Measurements from ENCODE around the gene RSAD2.
"Not testable (repeated sequence)": the region's sequence is repeated elsewhere in the genome, so short reads cannot be mapped to it uniquely, and the experiment has no call there.

The RSAD2 gene

DNA sequence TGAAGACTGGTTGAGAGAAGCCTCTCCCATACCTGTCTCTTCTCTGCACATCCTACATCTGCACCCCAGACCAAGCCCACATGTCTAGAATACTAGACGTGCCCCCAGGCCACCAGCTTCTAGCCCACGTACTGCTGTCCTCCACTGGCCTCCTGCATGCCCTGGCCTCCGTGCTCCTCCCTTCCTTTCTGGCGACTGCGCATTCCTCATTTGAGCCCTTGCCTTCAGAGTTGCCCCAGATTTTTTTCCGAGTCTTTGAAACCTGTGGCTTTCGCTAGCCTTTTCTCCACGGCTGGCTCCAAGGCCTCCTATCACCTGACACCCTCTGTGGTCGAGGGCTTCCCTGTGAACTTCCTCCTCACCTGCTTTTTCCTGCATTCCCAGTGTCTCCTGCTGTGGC, 50.9 kb downstream of the RSAD2 start:
- no peak for DNase-seq

GRCh38 chr2:6929196-6929819, 51.7 kb downstream of the RSAD2 start:
- DNase-seq, result no peak

DNA sequence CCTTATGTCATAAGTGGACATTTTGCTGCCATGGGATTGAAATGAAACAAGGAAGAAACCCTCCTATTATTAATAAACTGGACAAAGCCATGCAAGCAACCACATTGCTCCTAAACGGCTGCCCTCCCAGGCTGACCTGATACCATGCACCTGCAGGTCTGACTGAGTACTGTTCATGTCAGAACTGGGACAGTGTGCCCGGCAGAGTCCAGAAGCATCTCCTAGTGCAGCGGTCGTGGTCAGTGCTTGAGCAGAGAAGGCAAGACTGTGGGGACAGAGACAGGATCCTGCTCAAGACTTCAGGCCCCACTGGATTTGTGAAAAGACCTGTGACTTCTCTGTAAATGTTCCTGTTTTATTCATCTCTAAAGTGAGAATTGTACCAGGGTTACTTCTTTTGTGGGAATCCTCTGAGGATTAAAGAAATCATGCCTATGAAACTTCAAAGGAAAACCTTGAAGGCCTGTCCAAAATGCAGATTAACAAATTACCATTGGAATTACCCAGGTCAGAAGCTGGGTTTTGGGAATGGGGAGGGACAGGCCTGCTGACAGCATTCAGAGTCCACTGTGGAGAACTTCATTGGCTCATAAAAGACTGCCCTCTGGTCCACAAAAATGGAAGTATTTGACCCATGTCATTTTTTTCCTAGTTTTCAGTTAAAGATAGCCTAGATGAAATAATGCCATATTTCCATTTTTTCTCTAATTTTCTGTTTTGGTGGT, 53.5 kb downstream of the RSAD2 start:
- no peak for DNase-seq

DNA sequence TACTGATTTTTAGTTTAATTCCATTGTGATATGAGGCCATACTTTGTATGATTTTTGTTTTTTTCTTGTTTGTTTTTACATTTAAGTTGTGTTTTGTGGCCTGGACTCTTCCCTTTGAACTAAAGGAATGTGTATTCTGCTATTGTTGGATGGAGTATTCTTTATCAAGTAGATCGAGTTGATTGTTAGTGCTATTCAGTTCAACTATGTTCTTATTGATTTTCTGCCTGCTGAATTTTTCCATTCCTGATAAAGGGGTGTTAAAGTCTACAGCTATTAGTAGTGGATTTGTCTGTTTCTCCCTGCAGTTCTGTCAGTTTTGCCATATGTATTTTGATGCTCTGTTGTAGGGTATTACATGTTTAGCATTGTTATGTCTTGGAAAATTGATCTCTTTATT, 54.2 kb downstream of the RSAD2 start:
- no peak for DNase-seq

GRCh38 chr2:6932206-6932605, 54.6 kb downstream of the RSAD2 start:
- DNase-seq, result no peak

DNA sequence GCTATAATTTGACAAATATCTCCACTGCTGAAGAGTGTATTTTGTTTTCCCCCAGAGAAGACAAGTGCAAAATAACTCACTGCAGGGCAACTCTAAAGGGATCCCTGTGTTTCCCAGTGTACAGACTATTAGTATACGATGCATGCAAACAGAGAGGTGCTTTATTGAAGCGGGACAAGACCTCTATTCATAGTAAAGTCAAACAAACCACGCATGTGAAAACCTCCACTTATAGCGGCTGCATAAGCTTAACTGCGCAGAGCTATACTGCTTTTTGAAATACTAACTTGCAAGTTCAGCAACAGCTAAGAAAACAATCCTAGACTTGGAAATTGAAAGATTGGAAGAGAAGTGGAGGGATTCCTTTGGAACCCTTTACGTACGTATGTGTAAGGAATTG, 55.3 kb downstream of the RSAD2 start:
- DNase-seq, result no peak

DNA sequence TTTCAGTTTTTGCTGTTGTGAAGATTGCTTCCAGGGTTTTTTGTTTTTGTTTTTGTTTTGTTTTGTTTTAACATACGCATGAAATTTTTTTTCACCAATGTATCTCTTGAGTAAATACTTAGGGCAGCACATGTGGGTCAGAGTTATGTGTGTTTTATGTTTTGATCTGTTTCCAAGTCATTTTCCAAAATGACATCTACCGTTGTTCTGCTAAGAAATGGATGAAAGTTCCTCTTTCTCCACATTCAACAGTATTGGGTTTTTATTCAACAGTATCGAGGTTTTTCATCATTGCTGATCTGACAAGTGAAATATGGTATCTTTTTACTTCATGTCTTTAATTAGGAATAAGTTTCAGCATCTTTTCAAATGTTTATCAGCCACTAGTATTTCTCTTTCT, 56.3 kb downstream of the RSAD2 start:
- DNase-seq, result no peak

GRCh38 chr2:6934345-6934744, 56.8 kb downstream of the RSAD2 start:
- no peak for DNase-seq

- DNase-seq, result no peak
Observed at GRCh38 chr2:6934758-6935651, 57.4 kb downstream of the RSAD2 start.

- not testable (repeated sequence) for DNase-seq
Observed at GRCh38 chr2:6935652-6936020, 58.1 kb downstream of the RSAD2 start.

DNA sequence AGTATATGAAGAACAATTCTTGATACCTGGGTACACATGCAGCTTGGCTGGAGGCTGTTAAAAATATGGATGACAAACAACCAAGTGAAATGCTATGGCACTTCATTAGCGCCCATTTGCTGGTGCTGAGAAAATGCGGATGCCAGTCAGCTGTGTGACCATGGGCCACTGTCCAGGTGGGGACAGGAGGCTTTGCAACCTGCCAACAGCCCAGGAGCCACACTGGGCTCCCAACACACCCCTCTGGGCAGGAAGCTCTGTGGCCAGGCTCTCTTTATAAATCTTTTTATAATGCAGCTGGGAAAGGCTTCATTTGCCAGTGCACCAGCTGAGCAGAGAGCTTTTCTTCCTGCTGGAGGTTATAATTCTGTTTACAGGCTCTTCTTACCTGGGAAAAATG, 59.6 kb downstream of the RSAD2 start:
- DNase-seq, result no peak

DNA sequence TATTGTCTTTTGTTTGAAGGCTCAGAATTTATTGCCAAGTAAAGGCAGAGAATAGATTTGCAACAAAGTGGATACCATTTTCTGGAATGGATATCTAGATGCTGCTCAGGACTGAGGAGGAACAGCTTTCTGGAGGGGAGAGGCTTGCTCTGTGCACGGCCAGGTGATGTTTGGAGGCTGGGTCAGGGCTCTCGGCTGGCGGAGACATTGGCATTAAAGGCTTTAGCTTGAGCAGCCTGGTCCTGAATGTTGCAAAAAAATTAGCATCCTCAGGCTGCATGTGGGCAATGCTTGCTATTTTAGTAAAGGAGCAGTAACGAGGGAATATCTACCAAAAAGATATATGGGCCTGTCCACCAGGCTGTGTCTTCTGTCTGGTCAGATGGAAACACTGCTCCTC, 60.0 kb downstream of the RSAD2 start:
- no peak for DNase-seq

DNA sequence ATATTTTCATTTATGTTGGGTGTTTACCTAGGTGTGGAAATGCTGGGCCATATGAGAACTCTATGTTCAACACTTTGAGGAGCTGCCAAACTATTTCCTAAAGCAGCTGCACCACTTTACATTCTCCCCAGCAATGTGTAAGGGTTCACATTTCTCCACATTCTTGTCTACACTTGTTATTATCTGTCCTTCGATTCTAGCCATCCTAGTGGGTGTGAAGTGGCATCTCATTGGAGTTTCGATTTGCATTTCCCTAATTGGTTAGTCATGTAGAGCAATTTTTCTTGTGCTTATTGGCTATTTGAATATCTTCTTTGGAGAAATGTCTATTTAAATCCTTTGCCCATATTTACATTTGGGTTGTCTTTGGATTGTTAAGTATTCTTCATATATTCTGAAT, 61.5 kb downstream of the RSAD2 start:
- DNase-seq, result no peak

DNA sequence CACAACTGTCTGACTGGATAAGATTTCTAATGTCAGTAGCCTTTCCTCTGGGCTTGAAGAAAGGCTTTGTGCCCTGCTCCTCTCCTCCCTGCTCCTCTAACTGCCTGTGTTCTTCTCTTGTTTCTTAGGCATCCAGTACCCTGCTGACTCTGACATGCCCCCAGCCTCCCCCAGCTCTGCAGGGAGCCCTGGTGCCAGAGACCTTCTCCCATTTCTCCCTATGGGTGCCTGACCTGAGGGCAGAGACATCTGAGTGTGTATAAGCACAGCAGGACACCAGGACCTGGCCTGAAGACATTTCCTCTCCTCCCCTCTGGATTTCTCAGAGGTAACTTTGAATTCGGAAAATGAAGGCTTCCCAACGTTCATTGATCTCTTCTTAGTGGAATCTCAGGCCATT, 63.2 kb downstream of the RSAD2 start:
- no peak for DNase-seq

DNA sequence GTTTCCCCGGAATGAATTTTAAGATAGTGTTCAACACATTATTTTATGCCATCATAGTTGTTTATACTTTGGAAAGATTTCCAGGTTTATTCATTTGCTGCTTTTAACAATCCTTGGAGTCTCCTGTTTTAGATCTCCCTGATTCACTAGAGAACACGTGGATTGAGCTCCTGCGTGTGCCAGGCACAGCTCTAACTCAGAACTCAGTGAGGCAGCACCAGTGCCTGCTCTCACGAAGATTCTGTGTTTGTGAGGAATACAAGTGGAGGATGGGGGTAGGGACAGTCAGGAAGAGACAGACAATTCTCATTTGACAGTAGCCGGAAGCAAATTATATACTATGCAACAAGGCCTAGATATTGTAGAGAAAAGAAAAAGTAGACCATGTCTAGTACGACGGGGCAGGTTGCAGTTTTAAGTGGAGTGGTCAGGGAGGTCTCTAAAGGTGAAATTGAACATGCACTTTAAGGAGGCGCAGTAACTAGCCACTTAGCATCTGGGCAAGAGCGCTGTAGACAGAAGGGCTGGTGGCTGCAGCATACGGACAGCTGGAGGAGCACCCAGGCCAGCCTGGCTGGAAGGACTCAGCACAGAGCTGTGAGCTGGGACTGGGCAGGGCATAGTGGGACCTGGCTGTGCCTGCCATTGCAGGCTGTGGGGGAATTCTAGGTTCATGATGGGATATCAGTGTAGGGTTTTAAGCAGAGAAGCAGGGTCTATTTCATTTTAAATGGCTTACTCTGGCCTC, 63.9 kb downstream of the RSAD2 start:
- no peak for DNase-seq

DNA sequence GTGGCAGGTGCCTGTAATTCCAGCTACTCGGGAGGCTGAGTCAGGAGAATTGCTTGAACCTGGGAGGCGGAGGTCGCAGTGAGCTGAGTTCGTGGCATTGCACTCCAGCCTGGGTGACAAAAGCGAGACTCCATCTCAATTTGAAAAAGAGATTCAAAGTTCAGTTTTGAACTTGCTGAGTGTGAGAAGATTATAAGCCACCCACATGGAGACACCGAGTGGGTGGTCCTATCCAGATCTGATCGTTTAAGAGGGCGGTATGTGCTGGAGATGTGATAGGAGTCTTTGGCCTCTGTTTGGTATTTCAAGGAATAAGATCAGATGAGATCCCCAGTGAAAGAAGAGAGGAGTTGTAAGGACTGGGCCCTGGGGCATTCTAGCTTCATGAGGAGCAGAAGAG, 65.3 kb downstream of the RSAD2 start:
- no peak for DNase-seq

DNA sequence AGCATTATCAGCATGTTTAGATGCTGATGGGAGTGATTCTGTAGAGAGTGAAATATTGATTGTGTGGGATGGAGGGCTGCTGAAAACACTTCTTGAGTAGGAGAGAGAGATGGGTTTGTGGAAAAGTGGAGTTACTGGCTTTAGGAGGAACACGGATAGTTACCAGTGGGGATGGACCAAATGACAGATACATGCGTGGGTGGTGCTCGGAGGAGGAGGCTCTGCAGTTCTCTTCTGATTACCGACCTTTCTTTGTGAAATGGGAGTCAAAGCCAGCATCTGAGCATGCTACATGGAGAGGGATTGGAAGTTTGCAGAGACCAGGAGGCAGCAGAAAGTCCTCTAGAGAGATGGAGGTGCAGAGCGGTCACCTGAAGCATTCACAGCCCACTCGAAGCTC, 65.9 kb downstream of the RSAD2 start:
- DNase-seq, result no peak

DNA sequence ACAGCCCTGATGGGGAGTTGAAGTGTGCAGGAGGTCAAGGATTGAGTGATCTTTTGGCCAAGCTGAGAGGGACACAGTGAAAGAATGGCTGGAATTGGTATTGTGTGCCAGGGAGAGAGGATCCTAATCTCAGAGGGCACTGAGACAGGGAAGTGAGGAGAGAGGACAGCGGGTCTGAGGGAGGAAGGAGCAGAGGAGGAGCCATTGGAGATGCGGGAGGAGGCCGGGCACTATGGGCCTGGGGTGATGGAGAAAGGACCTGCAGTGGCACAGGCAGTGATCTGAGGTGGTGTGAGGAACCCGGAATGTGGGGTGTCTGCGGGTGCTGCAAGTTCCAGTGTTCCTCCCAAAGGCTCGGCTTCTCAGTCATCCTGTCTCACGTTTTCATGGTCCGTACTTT, 66.4 kb downstream of the RSAD2 start:
- DNase-seq, result no peak

DNA sequence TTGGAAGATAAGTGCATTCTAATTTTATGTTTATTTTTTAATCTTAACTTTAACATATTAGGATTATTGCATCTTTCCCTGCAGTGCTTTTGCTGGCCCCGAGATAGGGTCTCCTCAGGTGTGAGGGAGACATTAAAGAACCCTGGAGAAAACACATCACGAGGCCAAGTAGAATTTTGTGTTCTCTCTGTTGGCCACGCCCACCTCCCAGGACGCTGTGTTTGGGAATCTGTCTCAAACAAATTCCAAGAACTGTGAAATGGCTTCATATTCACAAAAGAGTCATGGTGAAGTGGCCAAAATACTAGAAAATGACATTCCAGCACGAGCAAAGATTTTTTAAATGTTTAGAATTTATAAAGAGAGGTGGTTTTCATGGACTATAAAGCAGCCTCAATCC, 67.0 kb downstream of the RSAD2 start:
- no peak for DNase-seq

DNA sequence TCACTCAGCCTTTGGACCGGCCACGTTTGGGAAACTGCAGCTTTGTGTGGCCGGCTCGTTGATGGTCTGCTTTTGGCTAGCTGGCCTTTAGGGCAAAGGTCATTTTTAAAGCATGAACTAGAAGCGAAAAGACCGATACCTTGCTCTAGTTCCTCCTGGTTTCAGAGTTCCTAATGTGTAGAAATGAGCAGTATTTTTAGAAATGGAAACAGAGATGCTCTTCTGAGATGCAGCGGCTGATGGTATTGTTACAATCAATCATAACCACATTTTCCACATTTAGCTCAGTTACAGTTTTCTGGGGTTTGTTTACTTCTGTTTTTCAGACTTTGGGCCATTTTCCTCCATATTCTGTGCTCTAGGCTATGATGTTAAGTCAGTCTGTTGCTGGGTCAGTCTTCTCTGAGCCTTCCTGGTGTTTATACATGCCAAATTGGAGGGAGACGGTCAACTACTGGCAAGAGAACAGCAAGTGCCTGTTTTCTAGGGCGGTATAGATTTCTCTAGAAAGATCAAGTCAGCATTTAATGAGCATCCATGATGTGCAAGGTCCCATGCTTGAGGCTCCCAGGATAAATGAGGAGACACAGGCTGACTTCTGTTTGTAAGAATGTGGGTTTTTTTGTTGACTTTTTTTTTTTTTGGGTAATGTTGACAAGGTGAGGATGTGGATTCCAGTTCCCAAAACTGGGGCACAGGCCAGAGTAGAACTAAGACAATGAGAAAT, 67.7 kb downstream of the RSAD2 start:
- DNase-seq, result no peak

GRCh38 chr2:6945821-6946220, 68.2 kb downstream of the RSAD2 start:
- no peak for DNase-seq

GRCh38 chr2:6946722-6947121, 69.1 kb downstream of the RSAD2 start:
- DNase-seq, result no peak

All from stimulated activated CD4-positive, alpha-beta T cell treated with anti-CD3 and anti-CD28 coated beads, Interleukin-1b, Interleukin-23, amount 100 ng/mL, for 48 hours (primary cell).